Breast epithelium (tissue), 4 donors: ENCODE measurements around the gene IFT81. TPM values are rescaled to one million over a fixed set of nuclear protein-coding genes. Genes with fewer than 3 reads are reported as not detected.
A peak's percentile ranks its signal among the peaks of the same experiment; 100 is the strongest.

ENCODE experiments used
- DNase-seq, 2 donors: peaks; one replicate each; pipeline ENCODE4 v3.0.0-alpha.2; 2019; ENCODE audit warnings: low spot score in 2 of 2
- H3K27ac ChIP-seq, 2 donors: fragments of 200-600 bp; sonication (generic) in 1 of 2; one replicate each; pipeline ENCODE4 v1.5.1; 2016 to 2019; ENCODE audit warnings: mild to moderate bottlenecking in 1 of 2
- H3K27me3 ChIP-seq, 2 donors: fragments of 200-600 bp; sonication (generic) in 1 of 2; one replicate each; pipeline versions ENCODE4 v1.5.1 to v1.6.0; 2017 to 2019; ENCODE audit warnings: control low read depth in 1 of 2, mild to moderate bottlenecking in 1 of 2
- H3K36me3 ChIP-seq: fragments of 200-600 bp; one replicate; pipeline ENCODE4 v1.5.1; 2019
- H3K4me1 ChIP-seq, 2 donors: fragments of 200-600 bp; sonication (generic); one replicate each; pipeline ENCODE4 v1.5.1; 2016 to 2019; ENCODE audit warnings: control low read depth in 1 of 2
- H3K4me3 ChIP-seq, 3 donors: fragments of 200-600 bp; sonication (generic); 1 replicate in 2 of 3; 2 replicates in 1 of 3; pipeline ENCODE4 v1.5.1; 2016 to 2019; ENCODE audit warnings: mild to moderate bottlenecking in 3 of 3, moderate library complexity in 2 of 3
- H3K9me3 ChIP-seq, 2 donors: fragments of 200-600 bp; sonication (generic) in 1 of 2; one replicate each; pipeline ENCODE4 v1.5.1; 2016 to 2019; ENCODE audit warnings: control low read depth in 1 of 2
- POLR2A ChIP-seq: fragments of 450-650 bp; IDR thresholded peaks from one replicate; pipeline ENCODE4 v1.6.1; 2016; ENCODE audit warnings: antibody characterized with exemption, mild to moderate bottlenecking, moderate library complexity
- POLR2AphosphoS5 ChIP-seq, 3 donors: sonication (generic); formaldehyde crosslinking; IDR thresholded peaks; one replicate each; pipeline ENCODE4 v1.6.1; 2017; ENCODE audit warnings: antibody characterized with exemption in 3 of 3
- intact Hi-C: fragments of 100-400 bp; cut with DNase I; formaldehyde crosslinking; loops from one replicate; pipeline ENCODE4 v1.15.1; 2023; ENCODE audit warnings: low total_unique reads
- total RNA-seq, 3 donors: library from RNA; depleted of rRNA; stranded (reverse); fragments of >200 nt; gene quantifications; one replicate each; pipeline ENCODE4 v1.1.0, GENCODE V29; 2016
- TF ChIP-seq, protein P1 (sequence below), 3 donors: fragments of 450-650 bp; IDR thresholded peaks; one replicate each; pipeline ENCODE4 v1.5.1; 2016 to 2017; ENCODE audit warnings: antibody characterized with exemption in 3 of 3, mild to moderate bottlenecking in 3 of 3, moderate library complexity in 3 of 3

IFT81 gene
- total RNA-seq, 3 donors from 2014 or later = 9.4 to 27.1 (median 19.0) TPM

DNA sequence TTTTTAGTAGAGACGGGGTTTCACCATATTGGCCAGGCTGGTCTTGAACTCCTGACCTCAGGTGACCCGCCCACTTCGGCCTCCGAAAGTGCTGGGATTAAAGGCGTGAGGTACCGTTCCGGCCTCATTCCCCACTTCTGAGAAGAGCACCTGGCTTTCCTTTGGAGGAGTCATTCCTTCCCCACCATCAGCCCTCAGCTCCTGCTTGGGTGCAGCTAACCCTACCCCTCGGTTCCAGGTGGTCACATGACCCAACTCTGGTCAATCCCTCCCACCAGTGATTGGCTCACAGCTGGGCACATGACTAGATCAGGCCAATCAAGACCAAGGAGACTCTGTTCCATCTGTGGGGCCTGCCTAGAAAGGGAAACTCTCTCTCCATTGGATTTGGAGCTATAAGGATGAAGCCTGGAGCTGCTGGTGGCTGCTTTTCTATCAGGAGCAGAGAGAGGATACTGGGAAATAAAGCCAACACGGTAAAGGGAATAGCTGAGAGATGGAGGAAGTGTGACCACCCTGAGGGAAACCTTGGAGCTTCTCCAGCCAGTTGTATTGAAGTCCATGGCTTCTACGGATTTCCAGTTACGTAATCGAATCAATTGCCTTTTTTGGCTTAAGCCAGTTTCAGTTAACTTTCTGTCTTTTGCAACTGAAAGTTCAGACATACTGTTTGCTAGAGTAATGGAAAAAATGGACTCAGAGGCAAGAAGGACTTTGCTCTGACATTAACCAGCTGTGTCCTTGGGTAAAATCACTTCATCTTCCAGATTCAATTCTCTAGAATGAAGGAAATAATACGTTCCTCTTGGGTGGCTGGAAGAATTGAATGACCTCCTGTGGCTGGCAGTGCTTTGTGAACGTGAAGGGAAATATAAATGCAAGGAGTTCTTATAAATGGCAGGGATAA is 19.7 kb upstream of the IFT81 start:
- H3K36me3 ChIP-seq = no peaks in the 10 kb centered on the region
- DNase-seq = no peak
- H3K4me1 ChIP-seq = peaks cover 0 to 3% of the 10 kb centered on the region in 2 donors
- H3K9me3 ChIP-seq = no peaks in the 10 kb centered on the region
- intact Hi-C loops = no loop called here
- H3K27me3 ChIP-seq = no peaks in the 10 kb centered on the region
- no peak overlapping the region for H3K4me3 ChIP-seq
- H3K27ac ChIP-seq = peak overlapping the region; percentile 14 to 54
- TF ChIP-seq, protein P1, sequence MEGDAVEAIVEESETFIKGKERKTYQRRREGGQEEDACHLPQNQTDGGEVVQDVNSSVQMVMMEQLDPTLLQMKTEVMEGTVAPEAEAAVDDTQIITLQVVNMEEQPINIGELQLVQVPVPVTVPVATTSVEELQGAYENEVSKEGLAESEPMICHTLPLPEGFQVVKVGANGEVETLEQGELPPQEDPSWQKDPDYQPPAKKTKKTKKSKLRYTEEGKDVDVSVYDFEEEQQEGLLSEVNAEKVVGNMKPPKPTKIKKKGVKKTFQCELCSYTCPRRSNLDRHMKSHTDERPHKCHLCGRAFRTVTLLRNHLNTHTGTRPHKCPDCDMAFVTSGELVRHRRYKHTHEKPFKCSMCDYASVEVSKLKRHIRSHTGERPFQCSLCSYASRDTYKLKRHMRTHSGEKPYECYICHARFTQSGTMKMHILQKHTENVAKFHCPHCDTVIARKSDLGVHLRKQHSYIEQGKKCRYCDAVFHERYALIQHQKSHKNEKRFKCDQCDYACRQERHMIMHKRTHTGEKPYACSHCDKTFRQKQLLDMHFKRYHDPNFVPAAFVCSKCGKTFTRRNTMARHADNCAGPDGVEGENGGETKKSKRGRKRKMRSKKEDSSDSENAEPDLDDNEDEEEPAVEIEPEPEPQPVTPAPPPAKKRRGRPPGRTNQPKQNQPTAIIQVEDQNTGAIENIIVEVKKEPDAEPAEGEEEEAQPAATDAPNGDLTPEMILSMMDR (IDR thresholded peaks at IDR 0.05) = no peak
- TF ChIP-seq POLR2AphosphoS5 (IDR thresholded peaks at IDR 0.05) = no peak
- TF ChIP-seq POLR2A = no peak

DNA sequence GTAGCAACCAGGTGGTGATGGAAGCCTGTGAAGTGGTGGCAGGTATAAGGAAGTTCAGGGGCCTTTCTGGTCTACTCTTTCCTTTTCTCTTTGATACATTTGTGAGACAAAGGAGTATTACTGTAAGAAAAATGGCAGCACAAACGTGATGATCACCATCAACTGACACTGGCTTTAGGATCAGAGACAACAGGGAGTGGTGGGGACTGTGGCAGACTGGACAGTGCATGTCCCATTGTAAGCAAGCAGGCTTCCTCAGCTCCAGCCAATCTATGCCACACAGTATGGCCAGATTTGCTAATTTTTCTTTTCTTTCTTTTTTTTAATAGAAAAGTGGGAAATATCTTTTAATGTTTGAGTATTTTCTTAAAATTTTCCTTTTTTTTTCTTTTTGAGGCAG is 19.0 kb upstream of the IFT81 start:
- no peaks in the 10 kb centered on the region for H3K36me3 ChIP-seq
- TF ChIP-seq POLR2AphosphoS5 (IDR thresholded peaks at IDR 0.05) (no peak), POLR2A (no peak)
- TF ChIP-seq, protein P1 (IDR thresholded peaks at IDR 0.05) = no peak
- intact Hi-C loops = no loop called here
- H3K27me3 ChIP-seq = no peaks in the 10 kb centered on the region
- DNase-seq = no peak
- H3K9me3 ChIP-seq = no peaks in the 10 kb centered on the region
- peak overlapping the region; percentile 14 to 54 for H3K27ac ChIP-seq
- no peak overlapping the region for H3K4me3 ChIP-seq
- peaks cover 0 to 3% of the 10 kb centered on the region in 2 donors for H3K4me1 ChIP-seq

DNA sequence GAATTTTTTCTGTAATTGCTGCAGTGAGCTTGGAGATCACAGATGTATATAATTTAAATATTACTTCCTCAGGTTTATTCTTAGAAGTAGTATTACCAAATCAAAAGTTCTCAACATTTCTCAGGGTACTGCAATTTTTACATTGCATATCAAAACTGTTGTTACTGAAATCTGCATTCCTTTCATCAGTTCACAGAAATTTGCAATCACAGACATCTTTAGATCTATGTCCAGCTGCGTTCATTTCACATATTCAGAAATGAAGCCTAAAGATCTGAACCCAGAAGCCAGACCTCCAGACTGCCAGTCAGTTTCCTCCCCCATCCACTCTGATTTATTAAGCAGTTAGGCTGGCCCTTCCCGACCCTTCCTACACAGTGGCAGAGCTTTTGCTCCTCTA is 18.2 kb upstream of the IFT81 start:
- Histone ChIP-seq H3K27ac (no peak overlapping the region), H3K9me3 (no peaks in the 10 kb centered on the region), H3K4me3 (no peak overlapping the region), H3K27me3 (no peaks in the 10 kb centered on the region), H3K4me1 (peaks cover 0 to 3% of the 10 kb centered on the region in 2 donors), H3K36me3 (no peaks in the 10 kb centered on the region)
- no peak for DNase-seq
- TF ChIP-seq, protein P1 (IDR thresholded peaks at IDR 0.05) = no peak
- no peak for TF ChIP-seq POLR2AphosphoS5 (IDR thresholded peaks at IDR 0.05)
- TF ChIP-seq POLR2A = no peak
- intact Hi-C loops = no loop called here

DNA sequence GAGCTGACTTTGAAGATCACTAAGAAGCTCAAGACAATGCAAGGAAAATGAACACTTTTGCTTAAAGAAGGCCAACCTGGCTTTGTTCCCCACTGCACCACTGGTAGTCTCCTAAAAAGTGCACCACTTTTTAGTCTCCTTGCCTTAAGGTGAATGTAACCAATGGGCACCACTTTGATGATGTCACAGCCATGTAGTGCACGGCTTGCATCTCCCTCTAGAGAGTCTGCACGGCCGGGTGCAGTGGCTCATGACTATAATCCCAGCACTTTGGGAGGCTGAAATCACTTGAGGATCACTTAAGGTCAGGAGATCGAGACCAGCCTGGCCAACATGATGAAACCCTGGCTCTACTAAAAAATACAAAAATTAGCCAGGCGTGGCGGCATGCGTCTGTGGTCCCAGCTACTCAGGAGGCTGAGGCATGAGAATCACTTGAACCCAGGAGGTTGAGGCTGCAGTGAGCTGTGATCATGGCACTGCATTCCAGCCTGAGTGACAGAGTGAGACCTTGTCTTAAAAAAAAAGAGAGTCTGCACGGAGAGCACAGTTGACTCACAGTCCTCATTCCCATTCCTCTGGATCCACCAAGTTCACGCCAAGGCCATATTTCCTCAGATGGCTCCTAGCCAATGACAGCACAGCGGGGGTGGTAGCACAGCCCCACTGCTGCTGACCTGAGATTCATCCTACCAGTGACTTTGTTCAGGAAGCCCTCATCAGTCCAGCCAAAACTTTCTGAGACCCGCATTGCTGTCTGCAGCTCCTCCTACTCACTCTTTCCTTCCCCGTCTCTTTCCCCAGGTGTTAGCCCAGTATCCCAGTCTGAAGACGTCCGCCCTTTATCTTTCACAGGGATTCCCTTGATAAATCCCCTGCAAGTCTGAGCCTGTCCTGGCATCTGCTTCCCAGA is 16.5 kb upstream of the IFT81 start:
- DNase-seq = peak in 1 of 2 donors; percentile 48
- intact Hi-C loops = no loop called here
- Histone ChIP-seq H3K9me3 (no peaks in the 10 kb centered on the region), H3K27me3 (no peaks in the 10 kb centered on the region), H3K4me1 (peaks cover 0 to 3% of the 10 kb centered on the region in 2 donors), H3K27ac (peak overlapping the region; percentile 87), H3K4me3 (no peak overlapping the region), H3K36me3 (no peaks in the 10 kb centered on the region)
- no peak for TF ChIP-seq POLR2A
- TF ChIP-seq POLR2AphosphoS5 (IDR thresholded peaks at IDR 0.05) = peak in 2 of 3 donors; percentile 16 to 85

DNA sequence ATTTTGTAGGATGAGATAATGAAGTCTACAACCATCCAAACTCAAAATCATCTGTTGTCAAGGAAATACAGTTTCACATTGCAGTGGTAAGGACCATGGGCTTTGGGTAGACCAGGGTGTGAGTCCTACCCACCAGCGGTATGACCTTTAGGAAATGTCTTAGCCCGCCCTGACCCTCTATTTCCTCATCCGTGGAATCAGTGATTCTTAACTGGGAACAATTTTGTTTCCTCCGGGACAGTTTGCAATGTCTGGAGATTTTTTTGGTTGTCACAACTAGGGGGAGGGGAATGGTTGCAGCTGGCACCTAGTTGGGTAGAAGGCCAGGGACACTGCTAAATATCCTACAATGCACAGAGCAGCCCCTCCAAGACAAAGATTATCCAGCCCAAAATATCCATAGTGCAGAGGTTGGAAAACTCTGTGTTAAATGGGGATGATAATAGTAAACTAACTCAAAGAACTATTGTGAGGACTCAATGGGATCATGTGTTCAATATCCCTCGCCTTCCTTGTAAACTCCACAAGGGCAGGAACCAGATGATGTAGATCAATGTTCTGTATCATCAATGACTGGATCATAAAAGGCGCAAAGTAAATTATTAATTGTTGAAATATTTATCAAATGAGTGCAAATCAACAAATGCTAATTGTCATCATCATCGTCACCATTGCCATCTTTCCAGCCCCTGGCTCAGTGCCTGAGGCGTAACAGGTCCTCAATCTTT is 15.7 kb upstream of the IFT81 start:
- Histone ChIP-seq H3K9me3 (no peaks in the 10 kb centered on the region), H3K36me3 (no peaks in the 10 kb centered on the region), H3K27me3 (no peaks in the 10 kb centered on the region), H3K4me3 (no peak overlapping the region), H3K27ac (peak overlapping the region; percentile 87), H3K4me1 (peaks cover 0 to 3% of the 10 kb centered on the region in 2 donors)
- intact Hi-C loops = no loop called here
- no peak for TF ChIP-seq POLR2AphosphoS5 (IDR thresholded peaks at IDR 0.05)
- no peak for TF ChIP-seq POLR2A
- DNase-seq = no peak
